Right ventricle myocardium inferior (tissue), 1 donor: ENCODE data around the gene CLBA1. TPM values are rescaled to one million over a fixed set of nuclear protein-coding genes. Genes with fewer than 3 reads are reported as not detected.
"Not testable (repeated sequence)": the region's sequence is repeated elsewhere in the genome, so short reads cannot be mapped to it uniquely, and the experiment has no call there.

Source experiments
- ATAC-seq: fragments of 200-7000 bp; cut with Tn5 transposase; one replicate; pipeline ENCODE4 v1.9.1; 2020; ENCODE audit warnings: mild to moderate bottlenecking, moderate library complexity
- DNase-seq: peaks from one replicate; pipeline ENCODE4 v3.0.0; 2021; ENCODE audit errors: missing footprints
- intact Hi-C: fragments of 100-400 bp; cut with DNase I; formaldehyde crosslinking; loops from one replicate; pipeline ENCODE4 v1.11.0; 2022
- total RNA-seq: library from RNA; stranded (reverse); fragmentation: NEBNext Ultra II Directional; extraction: Animal tissue kit (Norgen Biotek cat#: 25700); gene quantifications from one replicate; pipeline ENCODE4 v1.2.1, GENCODE V29; 2021
- donor health status: DM: no; HTN: yes; CAD: no; lungs with severe emphysema.

Gene CLBA1
- total RNA-seq, 1 donor from 2014 or later = 1.9 TPM

DNA sequence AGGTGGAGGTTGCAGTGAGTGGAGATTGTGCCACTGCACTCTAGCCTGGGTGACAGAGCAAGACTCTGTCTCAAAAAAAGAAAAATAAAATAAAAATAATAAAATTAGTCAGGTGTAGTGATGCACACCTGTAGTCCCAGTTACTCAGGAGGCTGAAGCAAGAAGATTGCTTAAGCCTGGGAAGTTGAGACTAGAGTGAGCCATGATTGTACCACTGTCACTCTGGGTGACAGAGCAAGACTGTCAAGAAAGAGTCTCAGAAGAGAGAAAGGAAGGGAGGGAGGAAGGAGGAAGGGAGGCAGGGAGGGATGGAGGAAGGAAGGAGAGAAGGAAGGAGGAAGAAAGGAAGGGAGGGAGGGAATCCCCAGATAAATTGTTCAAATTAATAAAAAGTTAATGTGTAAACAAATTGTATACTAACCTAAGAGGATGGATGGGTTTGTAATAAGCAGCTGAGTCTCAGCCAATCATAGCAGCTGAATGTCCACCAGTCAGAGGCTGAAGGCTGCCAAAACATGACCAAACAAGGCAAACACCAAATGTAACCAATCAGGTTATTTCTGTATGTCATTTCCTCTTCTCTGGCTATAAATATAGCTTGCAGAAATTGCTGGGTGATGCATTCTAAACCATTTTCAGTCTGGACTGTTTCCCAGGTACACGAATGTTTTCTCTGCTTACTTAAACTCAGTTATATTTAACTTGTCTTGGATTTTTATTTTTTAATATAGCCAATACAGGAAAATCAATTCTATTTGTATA is 41.4 kb downstream of the CLBA1 start:
- intact Hi-C loops = no loop called here
- DNase-seq (no peak), ATAC-seq (no peak)

DNA sequence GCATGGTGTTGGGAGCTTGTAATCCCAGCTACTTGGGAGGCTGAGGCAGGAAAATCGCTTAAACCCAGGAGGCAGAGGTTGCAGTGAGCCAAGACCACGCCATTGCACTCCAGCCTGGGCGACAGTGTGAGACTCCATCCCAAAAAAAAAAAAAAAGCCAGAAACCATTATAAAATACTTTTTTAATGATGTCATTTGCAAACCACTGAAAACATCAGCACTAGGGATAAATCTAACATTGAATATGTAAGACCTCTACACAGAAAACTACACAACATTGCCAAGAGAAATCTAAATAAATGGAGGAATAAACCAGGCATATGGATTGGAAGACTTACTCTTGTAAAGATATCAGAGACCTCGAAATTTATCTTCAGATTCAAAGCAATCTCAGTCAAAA is 42.1 kb downstream of the CLBA1 start:
- DNase-seq, ATAC-seq, intact Hi-C loops: not testable (repeated sequence)

DNA sequence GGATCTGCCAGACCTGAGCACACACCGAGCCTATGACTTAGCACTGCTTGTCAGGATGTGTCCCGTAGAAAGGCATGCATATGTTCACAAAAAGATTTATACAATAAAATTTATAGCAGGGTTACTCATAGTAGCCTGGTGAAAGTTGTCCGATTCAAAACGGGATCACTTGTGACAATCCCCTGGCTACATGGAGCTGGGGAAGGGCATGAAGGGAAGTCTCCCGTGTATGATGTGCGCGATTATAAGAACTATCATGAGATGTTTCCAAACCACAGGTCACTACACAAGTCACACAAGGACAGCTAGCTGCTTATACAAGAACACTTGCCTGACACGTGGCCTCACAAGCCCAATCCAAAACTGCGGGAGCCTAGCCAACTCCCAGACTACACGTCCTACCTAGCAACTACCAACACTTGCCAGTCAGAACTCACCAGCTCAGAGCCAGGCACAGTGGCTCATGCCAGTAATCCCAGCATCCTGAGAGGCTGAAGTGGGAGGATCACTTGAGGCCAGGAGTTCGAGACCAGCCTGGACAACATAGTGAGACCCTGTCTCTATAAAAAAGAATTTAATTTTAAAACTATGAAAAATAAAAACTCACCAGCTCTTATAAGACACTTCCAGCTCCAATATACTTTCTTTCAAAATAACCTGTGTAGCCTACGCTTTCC is 42.8 kb downstream of the CLBA1 start:
- intact Hi-C loops = no loop called here
- ATAC-seq (no peak), DNase-seq (no peak)

- DNase-seq (no peak), ATAC-seq (no peak)
- intact Hi-C loops = no loop called here
Observed at GRCh38 chr14:105029402-105029801, 43.8 kb downstream of the CLBA1 start.

GRCh38 chr14:105030194-105030593 is 44.6 kb downstream of the CLBA1 start:
- intact Hi-C loops = no loop called here
- DNase-seq (no peak), ATAC-seq (no peak)

DNA sequence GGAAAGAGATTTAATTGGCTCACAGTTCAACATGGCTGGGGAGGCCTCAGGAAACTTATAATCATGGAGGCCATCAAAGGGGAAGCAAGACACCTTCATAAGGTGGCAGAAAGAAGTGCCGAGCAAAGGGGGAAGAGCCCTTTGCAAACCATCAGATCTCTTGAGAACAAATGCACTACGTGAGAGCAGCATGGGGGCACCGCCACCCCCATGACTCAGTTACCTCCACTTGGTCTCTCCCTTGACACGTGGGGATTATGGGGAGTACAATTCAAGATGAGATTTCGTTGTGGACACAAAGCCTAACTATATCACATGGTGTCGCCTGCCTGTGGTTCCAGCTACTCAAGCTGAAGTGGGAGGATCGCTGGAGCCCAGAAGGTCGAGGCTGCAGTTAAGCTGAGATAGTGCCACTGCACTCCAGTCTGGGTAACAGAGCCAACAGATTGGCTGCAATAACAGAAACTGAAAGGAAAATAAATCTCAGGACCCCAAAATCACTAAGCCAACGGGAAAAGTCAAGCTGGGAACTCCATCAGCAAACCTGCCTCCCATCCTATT is 45.3 kb downstream of the CLBA1 start:
- peak; percentile 52 for ATAC-seq
- intact Hi-C loops = no loop called here
- no peak for DNase-seq

DNA sequence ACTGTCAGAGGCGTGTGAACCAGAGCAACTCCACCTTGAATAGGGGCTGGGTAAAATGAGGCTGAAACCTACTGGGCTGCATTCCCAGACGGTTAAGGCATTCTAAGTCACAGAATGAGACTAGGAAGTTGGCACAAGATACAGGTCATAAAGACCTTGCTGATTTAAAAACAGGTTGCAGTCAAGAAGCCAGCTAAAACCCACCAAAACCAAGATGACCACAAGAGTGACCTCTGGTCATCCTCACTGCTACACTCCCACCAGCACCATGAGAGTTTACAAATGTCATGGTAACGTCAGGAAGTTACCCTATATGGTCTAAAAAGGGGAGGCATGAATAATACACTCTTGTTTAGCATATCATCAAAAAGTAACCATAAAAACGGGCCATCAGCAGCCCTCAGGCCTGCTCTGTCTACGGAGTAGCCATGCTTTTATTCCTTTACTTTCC is 46.9 kb downstream of the CLBA1 start:
- DNase-seq, ATAC-seq, intact Hi-C loops: not testable (repeated sequence)

DNA sequence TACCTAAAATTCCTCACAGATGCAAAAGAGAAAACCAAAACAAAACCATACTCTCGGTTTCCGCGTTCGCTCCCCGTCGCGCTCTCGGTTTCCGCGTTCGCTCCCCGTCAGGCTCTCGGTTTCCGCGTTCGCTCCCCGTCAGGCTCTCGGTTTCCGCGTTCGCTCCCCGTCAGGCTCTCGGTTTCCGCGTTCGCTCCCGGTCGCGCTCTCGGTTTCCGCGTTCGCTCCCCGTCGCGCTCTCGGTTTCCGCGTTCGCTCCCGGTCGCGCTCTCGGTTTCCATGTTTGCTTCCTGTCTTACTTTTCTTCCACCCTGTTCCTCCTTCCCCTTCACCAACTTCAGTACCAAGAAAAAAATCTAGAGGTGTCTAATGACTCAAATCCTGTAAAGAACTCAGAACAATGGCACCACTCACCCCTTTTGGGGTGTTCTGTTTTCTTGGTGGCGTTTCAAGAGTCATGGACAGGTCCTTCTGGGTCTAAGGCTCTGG is 47.9 kb downstream of the CLBA1 start:
- intact Hi-C loops, ATAC-seq, DNase-seq: not testable (repeated sequence)

- DNase-seq = no peak
- intact Hi-C loops = no loop called here
- no peak for ATAC-seq
Observed at GRCh38 chr14:105034315-105035039, 48.9 kb downstream of the CLBA1 start.

- DNase-seq, ATAC-seq, intact Hi-C loops: not testable (repeated sequence)
Observed at GRCh38 chr14:105035616-105036015, 50.0 kb downstream of the CLBA1 start.

- intact Hi-C loops = no loop called here
- DNase-seq (no peak), ATAC-seq (no peak)
Observed at GRCh38 chr14:105039458-105040205, 54.0 kb downstream of the CLBA1 start.

DNA sequence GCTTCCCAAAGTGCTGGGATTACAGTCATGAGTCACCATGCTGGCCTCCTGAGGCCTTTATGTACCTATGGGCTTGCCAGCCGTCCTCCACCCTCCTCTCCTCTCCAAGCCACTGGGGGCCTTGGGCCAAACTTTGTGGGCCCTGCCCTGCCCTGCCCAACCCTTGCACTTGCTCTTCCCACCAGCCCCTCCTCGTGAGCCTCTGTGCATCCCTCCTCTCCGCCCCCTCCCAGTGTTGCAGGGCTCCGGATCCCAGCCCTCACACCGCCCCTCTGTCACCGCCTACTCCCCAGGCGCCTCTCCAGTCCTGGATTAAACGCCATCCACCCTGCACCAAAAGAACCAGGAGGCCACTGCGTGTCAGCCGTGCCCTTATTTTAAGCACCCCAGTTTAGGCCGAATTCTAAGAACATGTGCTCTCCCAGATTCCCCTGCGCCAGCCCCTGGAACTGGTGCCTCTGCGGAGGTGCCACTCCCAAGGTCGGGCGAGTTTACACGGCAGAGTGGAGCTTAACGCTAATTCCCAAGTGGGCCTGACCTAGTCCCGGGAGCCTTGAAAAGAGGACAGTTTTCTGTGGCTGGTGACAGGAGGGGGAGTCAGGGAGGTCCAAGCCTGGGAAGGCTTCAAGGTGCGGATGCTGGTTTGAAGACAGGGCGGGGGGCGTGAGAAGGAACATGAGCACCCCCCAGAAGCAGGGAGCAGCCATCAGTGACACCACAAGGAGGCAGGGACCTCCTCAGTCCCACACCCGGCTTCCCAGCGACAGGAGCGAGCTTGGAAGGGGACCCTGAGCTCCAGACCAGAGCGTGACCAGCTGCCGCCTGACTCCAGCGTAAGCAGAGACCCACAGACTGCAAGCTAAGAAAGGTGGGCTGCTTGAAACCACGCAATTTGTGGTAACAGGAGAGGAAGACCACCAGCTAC is 56.5 kb downstream of the CLBA1 start:
- ATAC-seq = no peak
- DNase-seq = no peak
- intact Hi-C loops = no loop called here

- DNase-seq = no peak
- no peak for ATAC-seq
- intact Hi-C loops = no loop called here
Observed at GRCh38 chr14:105042813-105043212, 57.2 kb downstream of the CLBA1 start.

GRCh38 chr14:105043641-105044040 is 58.1 kb downstream of the CLBA1 start:
- intact Hi-C loops = no loop called here
- no peak for ATAC-seq
- no peak for DNase-seq
